NOMO-1 treated with dmso at 0.1 percent for 144 hours (cell line): ENCODE data around the gene EPS8L2.
"Not testable (repeated sequence)": the region's sequence is repeated elsewhere in the genome, so short reads cannot be mapped to it uniquely, and the experiment has no call there.

Source experiments
- DNase-seq: peaks from one replicate; lab custom pipeline; 2025; ENCODE audit not compliant: unreplicated experiment; lab: John Stamatoyannopoulos, UW

The EPS8L2 gene

DNA sequence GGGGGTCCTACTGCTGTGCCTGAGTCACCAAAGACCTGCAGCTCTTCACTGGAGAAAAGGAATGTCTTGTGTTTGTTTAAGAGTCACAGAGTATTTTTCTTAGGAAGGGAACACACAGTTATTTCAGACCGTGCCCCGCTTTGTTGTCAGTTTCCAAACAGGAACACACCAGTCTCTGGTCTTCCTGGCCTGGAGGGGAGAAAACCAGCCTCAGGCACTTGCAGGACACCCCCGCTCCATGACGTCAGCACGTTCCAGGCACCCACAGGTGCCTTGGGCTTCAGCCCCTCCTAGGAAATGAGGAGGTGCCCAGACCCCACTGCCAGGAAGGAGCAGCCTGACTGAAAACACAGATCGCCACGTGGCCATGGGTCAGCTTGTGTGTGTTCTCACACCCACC lies 16.4 kb upstream of the EPS8L2 start:
- no peak for DNase-seq

- not testable (repeated sequence) for DNase-seq
Observed at GRCh38 chr11:690244-690643, 15.8 kb upstream of the EPS8L2 start.

DNA sequence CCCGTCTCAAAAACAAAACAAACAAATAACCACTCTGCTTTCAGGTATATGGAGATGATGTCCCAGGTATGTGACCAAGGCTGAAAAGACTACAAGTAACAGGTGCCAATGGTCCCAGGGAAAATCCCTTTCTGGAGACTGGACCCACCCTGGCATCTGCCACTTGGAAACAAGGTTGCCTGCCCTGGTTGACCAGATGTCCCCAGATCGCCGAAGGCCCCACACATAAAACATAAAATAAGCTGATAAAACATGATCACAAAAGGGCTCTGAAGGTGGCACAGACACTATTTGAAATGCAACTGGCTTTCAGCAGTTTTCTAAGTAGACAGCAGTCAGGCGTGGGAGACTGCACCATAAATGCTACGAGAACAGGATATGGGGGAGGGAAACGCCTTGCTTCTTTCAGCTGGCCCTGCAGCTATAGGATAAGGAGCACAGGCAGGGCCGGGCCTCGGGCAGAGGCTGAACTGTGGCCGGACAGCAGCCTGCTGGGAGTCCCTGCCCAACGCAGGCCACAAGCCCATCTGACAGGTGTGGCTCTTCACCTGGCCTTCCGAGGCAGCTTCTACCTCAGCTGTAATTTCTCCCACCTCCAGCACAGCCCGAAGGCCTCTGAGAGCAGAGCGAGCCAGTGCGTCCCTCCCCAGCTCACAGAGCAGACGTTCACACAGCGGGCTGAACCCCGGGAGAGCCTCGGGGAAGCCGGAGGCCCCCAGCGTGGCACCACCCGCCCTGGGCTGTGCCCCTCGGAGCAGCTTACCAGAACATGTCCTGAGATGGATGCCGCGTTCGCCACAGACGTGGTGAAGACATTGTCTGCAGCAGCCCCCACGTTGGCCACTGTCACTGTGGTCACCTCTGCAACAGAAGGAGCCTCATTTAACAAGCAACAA lies 15.0 kb upstream of the EPS8L2 start:
- no peak for DNase-seq

DNA sequence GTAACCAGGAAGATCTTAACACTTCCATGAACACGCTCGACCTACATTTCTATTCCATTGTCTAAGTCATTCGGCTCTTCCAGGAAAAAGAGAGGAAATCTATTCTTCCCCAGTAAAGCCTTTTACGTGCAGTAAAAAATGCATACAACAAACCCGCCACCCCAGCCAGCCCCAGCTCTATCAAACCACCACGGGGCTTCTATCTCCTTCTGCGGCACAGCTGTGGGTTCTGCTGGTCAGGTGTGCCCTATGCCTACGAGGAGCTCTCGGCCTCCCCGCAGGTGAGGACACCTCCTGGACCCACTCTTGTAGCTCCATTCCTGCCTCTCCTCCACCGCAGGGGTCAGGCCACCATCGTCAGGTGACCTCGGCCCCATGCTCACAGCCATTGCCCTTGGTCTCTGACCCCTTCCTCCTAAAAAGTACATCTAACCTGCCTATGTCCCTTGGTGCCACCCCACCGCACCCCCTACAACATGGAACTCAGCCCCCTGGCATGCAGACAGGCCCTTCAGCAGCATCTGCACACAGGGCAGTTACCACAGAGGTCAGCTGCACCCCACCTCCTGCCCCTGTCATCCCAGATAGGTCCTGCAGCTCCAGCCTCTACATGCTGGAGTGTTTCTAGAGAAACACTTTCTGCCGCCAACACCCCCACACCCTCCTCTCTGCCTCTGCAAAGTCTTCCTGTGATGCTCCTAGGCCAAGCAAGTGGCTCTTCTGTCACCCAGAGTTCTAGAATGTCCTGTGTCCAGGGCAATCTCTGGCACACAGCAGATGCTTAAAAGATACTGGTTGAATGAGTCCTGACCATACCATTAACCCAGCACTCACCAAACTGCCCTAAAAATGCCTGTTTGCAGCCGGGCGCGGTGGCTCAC lies 14.1 kb upstream of the EPS8L2 start:
- no peak for DNase-seq

GRCh38 chr11:692824-693414 lies 13.1 kb upstream of the EPS8L2 start:
- DNase-seq = no peak

- DNase-seq = no peak
Observed at GRCh38 chr11:693415-693831, 12.6 kb upstream of the EPS8L2 start.

DNA sequence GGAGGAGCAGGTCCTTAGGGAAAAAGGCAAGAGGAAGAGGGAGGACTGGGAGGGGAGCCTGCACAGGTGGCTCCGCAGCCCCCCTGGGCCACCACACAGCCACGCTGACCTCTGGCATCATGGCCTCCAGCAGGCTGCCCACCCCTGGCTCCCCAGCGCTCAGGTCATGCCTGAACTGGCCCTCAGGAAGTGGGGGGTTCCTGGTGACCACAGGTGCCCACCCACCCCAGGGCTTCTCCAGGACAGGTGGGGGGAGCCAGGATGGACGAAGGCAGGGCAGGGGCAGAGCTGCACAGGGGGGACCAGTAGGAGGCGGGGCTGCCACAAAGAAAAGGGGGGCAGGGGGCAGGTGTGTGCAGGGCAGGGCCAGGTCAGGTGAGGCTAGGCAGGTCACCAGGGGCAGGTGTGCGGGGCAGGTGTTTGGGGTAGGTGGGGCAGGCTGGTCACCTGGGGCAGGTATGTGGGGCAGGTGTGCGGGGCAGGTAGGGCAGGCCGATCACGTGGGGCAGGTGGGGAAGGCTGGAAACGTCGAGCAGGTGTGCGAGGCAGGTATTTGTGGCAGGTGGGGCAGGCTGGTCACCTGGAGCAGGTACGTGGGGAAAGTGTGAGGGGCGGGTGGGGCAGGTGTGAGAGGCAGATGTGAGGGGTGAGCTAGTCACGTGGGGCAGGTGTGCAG lies 12.0 kb upstream of the EPS8L2 start:
- no peak for DNase-seq

- peak; percentile 97 for DNase-seq
Observed at GRCh38 chr11:694563-695287, 11.3 kb upstream of the EPS8L2 start, which contains the start of gene DEAF1. Gene DEAF1, minus strand, starts transcription at chr11:695222. Its CDS starts 175 bp downstream, at chr11:695047.

DNA sequence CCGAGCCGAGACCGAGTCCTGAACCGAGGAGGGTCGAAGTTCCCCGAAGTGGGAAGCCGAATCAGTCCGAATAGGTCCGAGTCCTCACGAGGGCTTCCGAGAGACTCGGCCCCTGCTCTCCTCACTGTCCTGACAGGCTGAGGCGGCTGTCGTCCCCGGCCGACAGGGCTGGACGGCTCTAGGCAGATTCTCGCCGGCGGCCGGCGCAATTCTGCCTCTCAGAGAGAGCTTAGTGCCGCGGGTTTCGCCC lies 10.8 kb upstream of the EPS8L2 start:
- no peak for DNase-seq

- peak; percentile 96 for DNase-seq
Observed at GRCh38 chr11:695538-696248, 10.3 kb upstream of the EPS8L2 start, which contains the start of gene TMEM80. Gene TMEM80, plus strand, starts transcription at chr11:695816. Its CDS starts 12 bp downstream, at chr11:695828.

DNA sequence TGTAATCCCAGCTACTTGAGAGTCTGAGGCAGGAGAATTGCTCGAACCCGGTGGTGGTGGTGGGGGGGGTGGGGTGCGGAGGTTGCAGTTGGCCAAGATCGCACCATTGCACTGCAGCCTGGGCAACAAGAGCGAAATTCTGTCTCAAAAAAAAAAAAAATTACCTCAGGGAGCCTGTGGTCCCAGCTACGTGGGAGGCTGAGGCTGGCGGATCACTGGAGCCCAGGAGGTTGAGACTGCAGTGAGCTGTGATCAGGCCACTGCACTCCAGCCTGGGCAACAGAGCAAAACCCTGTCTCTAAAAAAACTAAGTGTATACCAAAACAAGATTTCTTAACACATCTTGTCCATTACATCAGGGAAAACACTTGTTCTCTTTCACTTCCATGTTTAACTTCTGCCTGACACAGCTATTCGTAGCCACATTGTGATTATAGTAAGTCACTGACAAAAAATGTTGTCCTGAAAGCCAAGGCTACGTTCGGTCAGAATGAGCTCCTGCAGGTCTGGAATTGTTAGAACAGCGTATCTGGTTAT lies 9.0 kb upstream of the EPS8L2 start:
- DNase-seq = peak; percentile 44

DNA sequence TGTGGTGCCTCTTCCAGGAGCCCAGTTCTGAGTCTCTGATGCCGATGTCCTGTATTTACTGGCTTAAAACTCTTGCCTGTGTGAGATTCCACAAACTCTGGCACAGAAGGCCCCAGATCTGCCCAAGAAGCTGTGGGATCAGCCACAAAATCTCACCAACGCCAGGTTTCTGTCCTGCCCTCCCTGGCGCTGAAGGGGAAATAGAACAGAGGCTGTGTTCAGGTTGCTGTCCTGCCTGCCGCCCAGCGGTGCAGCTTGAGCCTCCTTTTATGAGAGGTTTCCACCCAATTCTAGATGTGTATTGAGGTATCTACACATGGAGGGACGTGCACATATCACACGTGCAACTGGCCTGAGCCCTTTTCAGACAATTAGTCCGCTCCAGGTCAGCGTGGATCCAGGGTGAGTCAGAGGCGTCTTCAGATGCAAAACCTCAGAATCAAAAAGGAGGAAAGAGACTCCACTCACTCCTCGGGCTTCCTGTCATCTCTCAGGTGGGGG lies 8.2 kb upstream of the EPS8L2 start:
- DNase-seq = peak; percentile 29

- DNase-seq = no peak
Observed at GRCh38 chr11:698493-699115, 7.4 kb upstream of the EPS8L2 start.

DNA sequence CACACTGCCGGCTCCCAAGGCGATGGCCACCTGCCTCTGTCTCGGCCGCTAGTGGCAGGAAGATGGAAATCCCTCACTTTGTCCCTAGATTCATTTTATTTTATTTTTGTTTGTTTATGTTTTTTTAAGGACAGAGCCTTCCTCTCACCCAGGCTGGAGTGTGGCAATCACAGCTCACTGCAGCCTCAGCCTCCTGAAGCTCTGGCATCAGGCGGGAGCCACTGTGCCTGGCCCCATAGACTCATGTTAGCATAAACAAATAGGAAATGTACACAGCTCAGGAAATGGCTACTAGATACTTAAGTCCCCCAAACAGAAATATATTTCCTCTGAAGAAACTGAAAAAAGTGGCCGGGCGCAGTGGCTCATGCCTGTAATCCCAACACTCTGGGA lies 6.9 kb upstream of the EPS8L2 start:
- no peak for DNase-seq

DNA sequence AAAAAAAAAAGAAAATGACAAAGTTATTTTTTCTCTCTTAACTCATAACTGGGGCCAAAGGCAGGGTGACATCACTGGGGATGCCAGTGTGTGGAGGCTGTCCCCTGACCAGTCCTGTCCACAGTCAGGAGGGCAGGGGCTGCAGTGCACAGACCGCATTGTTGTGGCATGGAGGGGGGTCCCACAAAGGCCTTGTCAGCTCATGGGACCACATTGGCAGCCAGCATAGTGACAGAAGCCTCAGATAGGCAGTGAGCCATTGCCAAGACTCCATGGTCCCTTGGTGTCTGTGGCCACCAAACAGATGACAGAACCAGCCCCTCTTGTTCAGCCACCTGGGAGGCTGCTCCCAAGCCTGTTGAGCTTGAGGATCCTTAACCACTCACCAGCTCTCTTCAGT lies 6.3 kb upstream of the EPS8L2 start:
- no peak for DNase-seq

DNA sequence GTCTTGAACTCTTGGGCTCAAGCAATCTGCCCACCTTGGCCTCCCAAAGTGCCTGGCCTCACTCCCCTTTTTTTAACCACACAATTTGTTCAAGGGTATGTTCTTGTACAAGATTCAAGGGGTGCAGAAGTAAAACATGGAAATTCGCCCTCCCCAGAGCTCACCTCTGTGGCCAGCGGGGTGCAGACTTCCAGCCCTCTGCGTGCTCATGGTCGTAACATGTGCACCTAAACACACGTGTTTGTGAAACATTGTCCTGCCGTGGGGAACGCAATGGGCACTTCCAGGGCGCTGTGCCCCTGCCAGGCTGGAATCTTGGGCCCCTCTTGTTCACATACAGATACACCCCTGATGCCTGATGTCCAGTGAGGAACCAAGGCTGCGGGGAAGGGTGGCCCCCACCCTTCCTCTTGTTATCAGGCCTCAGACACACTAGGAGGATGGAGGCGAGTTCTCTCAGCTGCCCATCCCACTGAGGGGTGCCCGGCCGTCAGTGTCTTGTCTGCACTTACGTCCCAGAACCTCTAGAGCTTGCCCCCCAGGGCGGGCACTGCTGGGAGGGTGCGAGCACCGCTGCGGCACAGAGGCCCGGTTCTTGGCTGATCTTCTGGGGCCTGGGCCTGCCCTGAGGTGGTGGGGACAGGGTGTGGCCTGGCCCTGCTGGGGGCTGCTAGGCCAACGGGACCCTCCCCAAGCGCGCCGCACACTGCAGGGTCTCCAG lies 4.1 kb upstream of the EPS8L2 start:
- no peak for DNase-seq

DNA sequence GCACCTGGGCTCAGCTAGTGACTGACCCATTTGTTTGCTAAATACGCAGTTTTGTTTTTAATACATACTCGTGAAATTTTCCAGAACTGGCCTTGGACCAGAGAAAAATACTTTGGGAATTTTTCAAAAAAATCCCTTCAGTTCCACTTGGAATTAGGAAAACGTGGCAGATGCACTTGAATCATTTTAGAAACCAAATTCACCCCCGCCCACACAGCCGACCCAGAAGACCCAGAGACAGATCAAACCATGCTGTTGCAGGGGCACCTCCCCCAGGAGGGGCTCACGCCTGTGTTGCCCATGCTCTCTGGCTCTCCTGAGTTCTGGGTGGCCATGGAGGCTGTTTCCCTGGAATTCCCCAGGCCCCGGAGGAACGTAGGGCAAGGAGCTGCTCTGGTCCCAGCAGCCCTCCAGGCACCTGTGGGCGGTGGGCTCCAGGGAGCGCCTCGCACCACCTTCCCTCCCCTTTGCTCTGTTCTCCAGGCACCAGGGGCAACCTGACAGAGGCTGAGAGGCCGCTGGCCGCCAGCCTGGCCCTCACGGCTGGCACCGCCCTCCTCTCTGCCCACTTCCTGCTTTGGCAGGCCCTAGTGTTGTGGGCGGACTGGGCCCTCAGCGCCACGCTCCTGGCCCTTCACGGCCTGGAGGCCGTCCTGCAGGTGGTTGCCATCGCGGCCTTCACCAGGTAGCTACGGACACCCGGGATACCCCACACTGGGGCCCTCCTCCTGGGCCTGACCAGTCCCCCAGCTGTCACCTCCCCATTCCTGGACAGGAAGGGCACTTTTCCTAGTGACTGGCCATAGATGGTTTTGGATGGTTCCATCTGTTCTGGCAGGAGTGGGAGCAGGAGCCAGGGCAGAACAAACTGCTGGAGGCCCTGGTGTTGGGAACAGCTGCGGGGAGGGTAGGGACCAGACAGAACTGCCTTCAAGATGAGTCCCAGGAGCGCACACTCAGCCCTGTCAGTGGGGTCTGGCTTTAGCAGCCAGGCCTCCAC lies 3.3 kb upstream of the EPS8L2 start:
- no peak for DNase-seq
